ENCODE measurements around the gene SDF4. TPM values are rescaled to one million over a fixed set of nuclear protein-coding genes. Genes with fewer than 3 reads are reported as not detected.

Gene SDF4
- polyA plus RNA-seq, 12 donors: 71.1 to 160 (median 81.8) TPM; not detected in 1

DNA sequence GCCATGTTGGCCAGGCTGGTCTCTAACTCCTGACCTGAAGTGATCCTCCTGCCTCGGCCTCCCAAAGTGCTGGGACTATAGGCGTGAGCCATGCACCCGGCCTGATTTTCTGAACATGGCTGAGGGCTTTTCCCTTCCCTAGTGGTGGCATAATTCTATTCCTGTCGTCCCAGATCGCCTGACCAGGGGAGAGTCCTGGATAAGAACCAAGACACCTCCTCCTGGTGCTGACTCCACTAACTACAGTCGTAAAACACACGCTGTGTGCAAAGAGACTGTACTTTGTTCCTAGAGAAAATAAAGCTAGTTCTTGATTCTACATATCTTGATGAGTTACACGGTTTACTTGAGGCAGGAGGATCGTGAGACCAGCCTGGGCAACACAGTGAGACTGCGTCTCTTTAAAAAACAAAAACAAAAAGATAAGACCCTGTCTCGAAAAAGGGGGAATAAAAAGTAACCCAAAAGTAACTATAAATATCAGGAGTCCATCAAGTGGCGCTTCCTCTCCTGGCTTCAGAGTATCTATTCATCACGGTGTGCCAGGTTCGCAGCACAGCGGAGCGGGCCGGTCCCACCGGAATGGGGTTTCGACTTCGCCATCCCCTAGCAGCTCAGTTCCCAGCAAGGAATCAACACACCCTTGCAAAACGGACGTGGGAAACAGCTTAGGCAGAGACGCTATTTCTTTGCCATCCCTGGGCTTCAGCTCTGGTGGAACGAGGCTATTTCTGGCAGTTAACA is 973 bp downstream of the SDF4 start:
- no peak for DNase-seq

GRCh38 chr1:1229770-1230169 is 2.0 kb downstream of the SDF4 start:
- DNase-seq: no peak

DNA sequence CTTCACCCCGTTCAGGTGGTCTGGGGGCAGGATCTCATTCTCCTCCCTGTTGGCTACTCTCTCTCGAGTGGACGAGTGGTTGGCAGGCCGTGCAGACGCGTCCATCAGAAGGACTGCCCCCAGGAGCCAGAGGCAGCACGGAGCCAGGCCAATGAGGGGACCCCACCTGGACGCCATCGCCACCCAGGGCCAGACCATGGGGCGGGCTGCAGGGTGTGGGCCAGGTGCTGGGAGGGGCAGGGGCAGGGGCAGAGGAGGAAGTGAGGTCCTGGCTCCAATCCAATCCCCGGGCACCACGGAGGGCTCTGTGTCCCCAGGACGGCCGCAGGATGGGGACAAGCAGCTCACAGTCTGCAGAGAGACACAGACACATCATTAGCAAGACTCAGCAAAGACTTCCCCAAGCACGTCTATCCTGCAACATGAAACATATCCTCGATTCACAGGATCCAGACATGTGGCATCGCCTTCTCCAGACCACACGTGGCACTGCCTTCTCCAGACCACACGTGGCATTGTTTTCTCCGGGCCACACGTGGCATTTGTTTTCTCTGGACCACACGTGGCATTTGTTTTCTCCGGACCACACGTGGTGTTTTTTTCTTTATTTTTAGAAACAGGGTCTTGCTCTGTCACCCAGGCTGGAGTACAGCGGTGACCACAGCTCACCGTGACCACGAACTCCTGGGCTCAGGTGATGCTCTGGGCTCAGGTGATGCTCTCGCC is 3.0 kb downstream of the SDF4 start:
- DNase-seq: no peak

- DNase-seq: no peak
Observed at GRCh38 chr1:1228187-1228586, 3.6 kb downstream of the SDF4 start.

- DNase-seq: no peak
Observed at GRCh38 chr1:1227386-1227785, 4.4 kb downstream of the SDF4 start.

- DNase-seq: no peak
Observed at GRCh38 chr1:1226566-1227362, 5.0 kb downstream of the SDF4 start.

GRCh38 chr1:1225913-1226312 is 5.9 kb downstream of the SDF4 start:
- DNase-seq: no peak

GRCh38 chr1:1225238-1225845 is 6.5 kb downstream of the SDF4 start:
- DNase-seq: no peak

GRCh38 chr1:1223891-1224290 is 7.9 kb downstream of the SDF4 start:
- DNase-seq: no peak

GRCh38 chr1:1223321-1223720 is 8.5 kb downstream of the SDF4 start:
- no peak for DNase-seq

GRCh38 chr1:1222575-1223225 is 9.1 kb downstream of the SDF4 start:
- no peak for DNase-seq

DNA sequence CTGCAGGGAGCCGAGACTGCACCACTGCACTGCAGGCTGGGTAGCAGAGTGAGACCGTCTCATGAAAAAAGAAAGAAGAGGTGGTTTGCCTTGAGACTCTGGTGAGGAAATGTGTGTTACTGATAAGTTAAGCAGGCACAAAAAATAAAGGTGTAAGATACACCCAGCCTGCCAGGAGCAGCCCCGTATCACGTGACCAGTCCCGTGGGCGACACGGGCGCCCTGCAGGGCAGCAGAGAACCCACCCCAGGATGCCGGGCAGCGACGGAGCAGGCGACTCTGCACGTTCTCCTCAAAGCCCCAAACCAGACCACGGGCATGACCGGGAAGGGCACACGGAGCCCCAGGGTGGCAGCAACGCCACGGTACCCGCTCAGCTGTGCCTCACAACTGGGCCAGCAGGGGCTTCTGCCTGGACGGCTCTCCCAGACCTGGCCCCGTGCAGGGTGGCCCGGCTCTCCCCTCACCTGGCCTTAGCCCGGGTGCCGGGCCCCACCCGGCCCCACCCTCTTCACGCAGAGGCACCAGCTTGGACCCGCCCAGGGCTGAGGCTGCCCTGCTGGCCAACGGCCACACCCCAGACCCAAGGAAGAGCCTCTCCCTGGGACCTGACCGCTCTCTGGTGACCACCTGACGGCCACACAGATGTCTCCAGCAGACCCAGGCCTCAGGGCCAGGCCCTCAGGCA is 9.8 kb downstream of the SDF4 start:
- DNase-seq: no peak

DNA sequence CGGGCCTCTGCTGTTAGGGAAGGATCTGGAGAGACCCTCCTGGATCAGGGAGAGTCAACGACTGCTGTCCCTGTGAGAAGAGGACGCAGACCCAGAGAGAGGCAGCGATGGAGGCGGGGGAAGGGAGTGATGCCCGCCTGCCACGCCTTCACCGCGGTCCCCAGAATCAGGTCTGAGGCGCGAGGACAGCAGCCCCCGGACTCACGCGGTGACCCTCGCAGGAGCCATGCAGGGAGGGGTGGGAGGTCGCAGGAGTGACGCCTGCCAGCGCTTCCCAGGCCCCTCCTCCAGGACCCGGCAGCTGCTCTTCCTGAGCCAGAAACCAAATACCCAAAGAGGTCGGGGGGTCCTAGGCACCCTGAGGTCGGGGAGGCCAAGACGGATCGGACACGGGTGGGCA is 11.6 kb downstream of the SDF4 start:
- DNase-seq: no peak

GRCh38 chr1:1219341-1219740 is 12.5 kb downstream of the SDF4 start:
- no peak for DNase-seq

- no peak for DNase-seq
Observed at GRCh38 chr1:1218524-1219200, 13.1 kb downstream of the SDF4 start.

GRCh38 chr1:1217621-1218523 is 13.9 kb downstream of the SDF4 start:
- DNase-seq: no peak

- DNase-seq: no peak
Observed at GRCh38 chr1:1216770-1217620, 14.8 kb downstream of the SDF4 start.

GRCh38 chr1:1215881-1216605 is 15.8 kb downstream of the SDF4 start:
- no peak for DNase-seq
